HFF-Myc (cell line): ENCODE results near the gene ZP1.
"Not testable (repeated sequence)": the region's sequence is repeated elsewhere in the genome, so short reads cannot be mapped to it uniquely, and the experiment has no call there.

Experiments
- DNase-seq: peaks from one replicate; pipeline ENCODE4 v3.0.0-alpha.2; 2011; ENCODE audit warnings: low read depth; ENCODE audit errors: extremely low read depth
- H3K4me3 ChIP-seq: replicated peaks from 2 replicates; pipeline ENCODE4 v1.5.1; 2011; ENCODE audit warnings: low read depth, mild to moderate bottlenecking, control low read depth, low read length
- TF ChIP-seq, protein P1 (sequence below): IDR thresholded peaks from 2 replicates; pipeline ENCODE4 v1.5.1; 2012; ENCODE audit warnings: mild to moderate bottlenecking, low read depth, low read length, control low read depth; ENCODE audit errors: missing control alignments

Gene ZP1, protein sequence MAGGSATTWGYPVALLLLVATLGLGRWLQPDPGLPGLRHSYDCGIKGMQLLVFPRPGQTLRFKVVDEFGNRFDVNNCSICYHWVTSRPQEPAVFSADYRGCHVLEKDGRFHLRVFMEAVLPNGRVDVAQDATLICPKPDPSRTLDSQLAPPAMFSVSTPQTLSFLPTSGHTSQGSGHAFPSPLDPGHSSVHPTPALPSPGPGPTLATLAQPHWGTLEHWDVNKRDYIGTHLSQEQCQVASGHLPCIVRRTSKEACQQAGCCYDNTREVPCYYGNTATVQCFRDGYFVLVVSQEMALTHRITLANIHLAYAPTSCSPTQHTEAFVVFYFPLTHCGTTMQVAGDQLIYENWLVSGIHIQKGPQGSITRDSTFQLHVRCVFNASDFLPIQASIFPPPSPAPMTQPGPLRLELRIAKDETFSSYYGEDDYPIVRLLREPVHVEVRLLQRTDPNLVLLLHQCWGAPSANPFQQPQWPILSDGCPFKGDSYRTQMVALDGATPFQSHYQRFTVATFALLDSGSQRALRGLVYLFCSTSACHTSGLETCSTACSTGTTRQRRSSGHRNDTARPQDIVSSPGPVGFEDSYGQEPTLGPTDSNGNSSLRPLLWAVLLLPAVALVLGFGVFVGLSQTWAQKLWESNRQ

DNA sequence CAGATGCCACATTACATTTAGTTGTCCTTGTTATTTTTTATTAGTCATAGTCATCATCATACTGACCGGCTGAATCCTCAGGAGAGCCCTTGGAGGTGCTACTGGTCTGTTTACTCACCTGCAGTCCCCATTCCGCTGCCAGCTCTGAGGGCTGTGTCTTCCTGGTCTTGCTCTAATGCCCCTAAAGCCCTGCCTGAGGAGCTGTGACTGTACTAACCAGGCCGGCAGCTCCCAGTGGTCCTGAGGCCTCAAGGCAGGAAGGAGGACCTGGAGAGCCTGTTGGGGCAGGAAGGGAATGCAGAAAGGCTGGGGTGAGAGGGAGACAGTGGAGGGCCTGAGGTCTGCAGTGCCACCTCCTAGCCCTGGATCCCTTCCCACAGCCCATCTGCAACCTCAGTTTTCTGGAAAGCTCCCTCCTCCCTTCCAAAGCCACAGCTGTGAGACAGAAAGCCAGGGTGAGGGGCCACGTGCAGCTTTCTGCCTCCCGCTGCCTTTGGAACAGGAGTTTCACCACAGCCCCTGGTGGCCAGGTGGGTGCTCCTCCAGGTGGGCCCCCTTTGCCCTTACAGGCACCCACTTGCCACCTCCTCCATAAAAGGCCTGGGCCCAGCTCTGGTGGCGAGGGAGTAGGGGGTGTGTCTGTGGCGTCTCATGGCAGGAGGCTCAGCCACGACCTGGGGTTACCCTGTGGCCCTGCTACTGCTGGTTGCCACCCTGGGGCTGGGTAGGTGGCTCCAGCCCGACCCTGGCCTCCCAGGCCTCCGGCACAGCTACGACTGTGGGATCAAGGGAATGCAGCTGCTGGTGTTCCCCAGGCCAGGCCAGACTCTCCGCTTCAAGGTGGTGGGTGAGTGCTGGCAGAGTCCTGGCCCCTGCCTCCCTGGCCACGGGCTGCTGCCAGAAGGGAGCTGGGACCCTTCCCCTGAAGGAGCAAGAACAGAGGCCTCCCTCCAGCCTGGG lies at the start of gene ZP1:
ZP1 (plus strand) TSS at position 632 of the 960 bp plus-strand sequence; CDS start at position 652, 20 bp downstream.
- TF ChIP-seq, protein P1, sequence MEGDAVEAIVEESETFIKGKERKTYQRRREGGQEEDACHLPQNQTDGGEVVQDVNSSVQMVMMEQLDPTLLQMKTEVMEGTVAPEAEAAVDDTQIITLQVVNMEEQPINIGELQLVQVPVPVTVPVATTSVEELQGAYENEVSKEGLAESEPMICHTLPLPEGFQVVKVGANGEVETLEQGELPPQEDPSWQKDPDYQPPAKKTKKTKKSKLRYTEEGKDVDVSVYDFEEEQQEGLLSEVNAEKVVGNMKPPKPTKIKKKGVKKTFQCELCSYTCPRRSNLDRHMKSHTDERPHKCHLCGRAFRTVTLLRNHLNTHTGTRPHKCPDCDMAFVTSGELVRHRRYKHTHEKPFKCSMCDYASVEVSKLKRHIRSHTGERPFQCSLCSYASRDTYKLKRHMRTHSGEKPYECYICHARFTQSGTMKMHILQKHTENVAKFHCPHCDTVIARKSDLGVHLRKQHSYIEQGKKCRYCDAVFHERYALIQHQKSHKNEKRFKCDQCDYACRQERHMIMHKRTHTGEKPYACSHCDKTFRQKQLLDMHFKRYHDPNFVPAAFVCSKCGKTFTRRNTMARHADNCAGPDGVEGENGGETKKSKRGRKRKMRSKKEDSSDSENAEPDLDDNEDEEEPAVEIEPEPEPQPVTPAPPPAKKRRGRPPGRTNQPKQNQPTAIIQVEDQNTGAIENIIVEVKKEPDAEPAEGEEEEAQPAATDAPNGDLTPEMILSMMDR, result no peak
- DNase-seq, result no peak
- H3K4me3 ChIP-seq, result no peak within 1 kb of the TSS

DNA sequence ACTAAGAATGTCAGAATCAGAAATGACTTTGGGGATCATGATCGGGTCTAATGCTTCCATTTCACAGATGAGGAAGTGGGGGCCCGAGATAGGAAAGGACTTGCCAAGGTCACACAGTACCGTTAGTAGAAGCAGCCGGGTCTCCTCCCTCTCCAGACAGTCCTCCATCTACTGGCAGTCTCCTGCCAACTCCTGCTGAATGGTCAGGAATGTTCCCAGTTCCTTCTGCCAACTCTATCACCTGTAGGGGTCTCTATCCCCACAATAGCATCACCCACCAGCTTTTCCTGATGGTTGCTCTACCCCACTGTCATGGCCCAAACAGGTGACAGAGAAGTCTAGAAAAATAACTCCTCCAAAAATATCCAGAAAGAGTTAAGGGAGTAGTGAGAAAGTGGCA lies 49.3 kb upstream of the ZP1 start:
- DNase-seq, result no peak
- TF ChIP-seq, protein P1, result no peak
- H3K4me3 ChIP-seq, result no peak overlapping the region

DNA sequence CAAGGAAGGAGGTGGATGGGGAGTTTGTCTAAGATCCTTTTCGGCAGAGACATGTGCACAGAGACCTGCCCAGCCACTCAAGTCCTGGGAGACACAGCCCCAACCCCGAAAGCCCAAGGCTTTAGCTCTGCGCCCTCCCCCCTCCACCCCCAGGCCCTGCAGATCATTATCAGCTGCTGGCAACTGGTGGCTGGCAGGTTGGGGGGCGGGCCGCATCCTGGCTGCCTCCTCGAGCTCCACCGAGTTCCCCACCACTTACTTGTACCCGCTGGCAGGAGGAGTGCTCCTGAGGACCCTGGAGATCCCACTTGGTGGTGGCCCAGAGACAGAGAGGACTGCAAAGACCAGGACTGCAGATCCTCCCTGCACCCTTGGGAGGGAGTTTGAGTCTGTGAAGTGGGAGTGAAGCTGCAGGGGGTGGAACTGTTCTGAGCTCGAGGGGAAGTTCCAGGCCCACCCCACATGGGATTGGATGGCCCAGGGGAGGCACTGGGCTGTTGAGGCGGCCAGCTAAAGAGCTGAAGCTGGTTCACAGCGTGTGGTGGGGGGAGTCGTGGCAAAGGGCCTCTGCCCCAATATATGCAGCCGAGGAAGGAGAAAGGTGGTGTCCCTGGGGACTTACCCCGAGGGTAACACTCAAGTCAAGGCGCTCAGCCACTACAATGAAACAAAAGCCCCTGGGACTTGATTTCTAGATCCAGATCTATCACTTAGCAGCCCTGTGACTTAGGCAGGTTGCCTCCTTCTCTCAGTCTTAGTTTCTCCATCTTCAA lies 45.3 kb upstream of the ZP1 start:
- TF ChIP-seq, protein P1, result no peak
- no peak overlapping the region for H3K4me3 ChIP-seq
- DNase-seq, result no peak

DNA sequence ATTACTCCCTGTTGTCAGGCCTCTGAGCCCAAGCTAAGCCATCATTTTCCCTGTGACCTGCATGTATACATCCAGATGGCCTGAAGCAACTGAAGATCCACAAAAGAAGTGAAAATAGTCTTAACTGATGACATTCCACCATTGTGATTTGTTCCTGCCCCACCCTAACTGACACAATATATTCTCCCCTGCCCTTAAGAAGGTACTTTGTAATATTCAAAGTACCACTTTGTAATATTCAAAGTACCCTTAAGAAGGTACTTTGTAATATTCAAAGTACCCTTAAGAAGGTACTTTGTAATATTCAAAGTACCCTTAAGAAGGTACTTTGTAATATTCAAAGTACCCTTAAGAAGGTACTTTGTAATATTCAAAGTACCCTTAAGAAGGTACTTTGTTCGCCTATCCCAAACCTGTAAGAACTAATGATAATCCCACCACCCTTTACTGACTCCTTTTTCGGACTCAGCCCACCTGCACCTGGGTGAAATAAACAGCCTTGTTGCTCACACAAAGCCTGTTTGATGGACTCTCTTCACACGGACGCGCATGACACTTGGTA lies 43.5 kb upstream of the ZP1 start:
- DNase-seq, H3K4me3 ChIP-seq: not testable (repeated sequence)

DNA sequence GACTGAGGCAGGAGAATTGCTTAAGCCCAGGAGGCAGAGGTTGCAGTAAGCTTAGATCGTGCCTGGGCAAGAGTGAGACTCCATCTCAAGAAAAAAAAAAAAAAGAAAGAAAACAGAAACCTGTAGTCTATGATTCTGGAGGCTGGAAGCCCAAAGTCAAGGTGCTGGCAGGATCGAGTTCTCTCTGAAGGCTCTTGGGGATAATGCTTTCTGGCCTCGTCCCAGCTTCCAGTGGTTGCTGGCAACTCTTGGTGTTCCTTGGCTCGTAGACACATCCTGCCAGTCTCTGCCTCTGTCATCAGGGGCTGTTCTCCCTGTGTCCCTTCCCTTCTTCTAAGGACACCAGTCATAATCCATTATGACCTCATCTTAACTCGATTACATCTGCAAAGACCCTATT lies 42.2 kb upstream of the ZP1 start:
- no peak overlapping the region for H3K4me3 ChIP-seq
- DNase-seq, result no peak
- TF ChIP-seq, protein P1, result no peak

DNA sequence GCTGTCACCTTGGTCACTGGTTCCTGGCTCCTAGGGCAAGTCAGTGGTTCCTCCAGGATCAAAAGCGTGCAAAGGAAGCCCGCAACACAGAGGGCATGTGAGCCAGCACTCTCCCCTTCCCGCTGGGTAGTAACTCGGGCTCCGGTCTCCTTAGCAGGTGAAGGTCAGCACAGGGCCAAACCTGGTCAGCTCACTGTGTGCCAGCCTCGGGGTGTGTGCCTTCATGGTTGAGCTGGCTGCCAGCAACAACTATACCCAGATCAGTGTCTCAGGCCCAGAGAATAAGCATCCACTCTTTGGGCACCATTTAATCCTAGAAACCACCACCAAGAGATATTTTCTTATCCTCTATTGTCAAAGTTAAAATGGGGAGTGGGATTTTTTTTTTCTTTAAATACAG lies 41.6 kb upstream of the ZP1 start:
- DNase-seq, result no peak
- TF ChIP-seq, protein P1, result no peak
- no peak overlapping the region for H3K4me3 ChIP-seq
